Measurements from ENCODE around the gene ILKAP. TPM values are rescaled to one million over a fixed set of nuclear protein-coding genes. Genes with fewer than 3 reads are reported as not detected.

The ILKAP gene
- total RNA-seq, 1 experiment from 2014 or later: 41.5 TPM

GRCh38 chr2:238231809-238232208 is 28.3 kb upstream of the ILKAP start:
- no peak overlapping the region for H3T11ph ChIP-seq (ENCODE audit: low read length)
- no peak overlapping the region for H2BK12ac ChIP-seq (ENCODE audit: insufficient read length, low read depth, low read length)
- H3K27ac ChIP-seq (ENCODE audit: insufficient read length, low read depth, low read length): no peak overlapping the region
- peaks cover 12% of the 10 kb centered on the region for H3K23me2 ChIP-seq (ENCODE audit: insufficient read length, low read depth, low read length, poor library complexity, severe bottlenecking)
- no peaks in the 10 kb centered on the region for H3K79me1 ChIP-seq (ENCODE audit: insufficient read depth, low read depth, low read length, poor library complexity, severe bottlenecking)
- no peak overlapping the region for H2AFZ ChIP-seq (ENCODE audit: low read length)
- H3K4me1 Mint-ChIP-seq: peaks cover 12 to 14% of the 10 kb centered on the region in 2 experiments
- no peaks in the 10 kb centered on the region; a peak in 2 of 5 replicates for H3K9me3 Mint-ChIP-seq
- peak overlapping the region; percentile 68 for H3K4me2 ChIP-seq (ENCODE audit: insufficient read depth, insufficient read length, low read length)
- no peak overlapping the region for H4K5ac ChIP-seq (ENCODE audit: insufficient read length, low read depth, low read length)
- H2BK20ac ChIP-seq (ENCODE audit: low read depth, low read length, poor library complexity, severe bottlenecking): no peak overlapping the region
- no peak for DNase-seq
- no peaks in the 10 kb centered on the region for H3K79me2 ChIP-seq (ENCODE audit: insufficient read depth, low read length)
- H2BK120ac ChIP-seq (ENCODE audit: low read depth, low read length, poor library complexity, severe bottlenecking): no peak overlapping the region
- H3K18ac ChIP-seq (ENCODE audit: insufficient read length, low read depth, low read length): no peak overlapping the region
- H3K14ac ChIP-seq (ENCODE audit: insufficient read depth, low read length): no peak overlapping the region
- H3K36me3 Mint-ChIP-seq (ENCODE audit: insufficient read depth in 1 of 3, low read depth in 3 of 3): peaks cover 0 to under 1% (median 0%) of the 10 kb centered on the region in 3 experiments; a peak in 2 of 7 replicates
- no peak overlapping the region for H3K23ac ChIP-seq (ENCODE audit: insufficient read length, low read depth, low read length)
- no peak overlapping the region for H4K8ac ChIP-seq (replicated peaks; ENCODE audit: insufficient read length, low read depth, low read length)
- H3K4ac ChIP-seq (ENCODE audit: low read depth, low read length): no peak overlapping the region
- no peaks in the 10 kb centered on the region for H3K9me3 ChIP-seq (ENCODE audit: control insufficient read depth, low read depth, low read length)
- H3K27me3 Mint-ChIP-seq (ENCODE audit: low read depth): peaks cover 84% of the 10 kb centered on the region
- H4K20me1 ChIP-seq (ENCODE audit: control insufficient read depth, insufficient read depth, insufficient read length): no peaks in the 10 kb centered on the region
- H2BK15ac ChIP-seq (ENCODE audit: low read depth, low read length): no peak overlapping the region
- H3K27me3 ChIP-seq (ENCODE audit: insufficient read depth, low read length): peaks cover 14% of the 10 kb centered on the region; the same call in 1 of the 2 replicates
- WGBS (ENCODE audit: extremely low coverage, insufficient read length, low lambda C conversion rate): no CpG with 5 or more reads among the region's 21 CpGs
- no peak overlapping the region for H3K27ac Mint-ChIP-seq
- H3K56ac ChIP-seq (ENCODE audit: insufficient read length, low read depth, low read length): no peak overlapping the region
- no peak for TF ChIP-seq CTCF (conservative IDR thresholded peaks at IDR 0.05)
- H4K91ac ChIP-seq (ENCODE audit: insufficient read length, low read depth, low read length): no peak overlapping the region
- no peak overlapping the region for H2BK5ac ChIP-seq (ENCODE audit: insufficient read length, low read length)
- no peak overlapping the region for H3K9ac ChIP-seq (ENCODE audit: extremely low read depth, insufficient read length, low read length)
- H2AK5ac ChIP-seq (ENCODE audit: insufficient read length, low read length): no peak overlapping the region
- peak overlapping the region; percentile 76 to 85 for H3K4me3 Mint-ChIP-seq
- H3K4me1 ChIP-seq (ENCODE audit: insufficient read depth, low read length): peaks cover 3% of the 10 kb centered on the region; the same call in 1 of the 2 replicates

All from H9 (cell line).